ENCODE results near the gene RAB6B. TPM values are rescaled to one million over a fixed set of nuclear protein-coding genes. Genes with fewer than 3 reads are reported as not detected.

The RAB6B gene
- total and polyA plus RNA-seq, 2 of the 4 experiments (the other 2 are of a cell fraction): 0.18 to 1.2 TPM

GRCh38 chr3:133855002-133855370 lies 40.7 kb downstream of the RAB6B start:
- dilution Hi-C loops (cut with HindIII; ENCODE audit: low sequenced_read_pairs, unreplicated experiment) (no loop called here), intact Hi-C loops (cut with micrococcal nuclease) (no loop called here), in situ Hi-C loops (cut with MboI; ENCODE audit: low sequenced_read_pairs) (no loop called here)
- no peak overlapping the region for H3K9ac ChIP-seq (ENCODE audit: low read depth, low read length)
- no peak overlapping the region for H2BK120ac ChIP-seq (ENCODE audit: low read depth, low read length)
- H2AFZ ChIP-seq (replicated peaks; ENCODE audit: low read length, poor library complexity): no peak overlapping the region
- no peak overlapping the region for H3K4me2 ChIP-seq (ENCODE audit: low read depth, low read length)
- no peak overlapping the region for H2AK9ac ChIP-seq (replicated peaks; ENCODE audit: low read depth, low read length, poor library complexity)
- H3K23ac ChIP-seq (ENCODE audit: low read depth, low read length): no peak overlapping the region
- H3K79me1 ChIP-seq (ENCODE audit: low read depth in 1 of 2, low read length in 2 of 2): no peaks in the 10 kb centered on the region
- H3K9me3 ChIP-seq (ENCODE audit: control insufficient read depth, insufficient read depth, low read length): no peaks in the 10 kb centered on the region
- CTCF ChIA-PET: no interaction called here
- TF ChIP-seq POLR2A (IDR thresholded peaks at IDR 0.05; ENCODE audit: low read depth, low read length): no peak
- TF ChIP-seq RFX5 (IDR thresholded peaks at IDR 0.05; ENCODE audit: low read depth, low read length): no peak
- no peak for TF ChIP-seq RCOR1 (IDR thresholded peaks at IDR 0.05; ENCODE audit: insufficient replicate concordance, low read length)
- TF ChIP-seq MXI1 (IDR thresholded peaks at IDR 0.05; ENCODE audit: borderline replicate concordance, low read depth, low read length): no peak
- TF ChIP-seq, protein P1, sequence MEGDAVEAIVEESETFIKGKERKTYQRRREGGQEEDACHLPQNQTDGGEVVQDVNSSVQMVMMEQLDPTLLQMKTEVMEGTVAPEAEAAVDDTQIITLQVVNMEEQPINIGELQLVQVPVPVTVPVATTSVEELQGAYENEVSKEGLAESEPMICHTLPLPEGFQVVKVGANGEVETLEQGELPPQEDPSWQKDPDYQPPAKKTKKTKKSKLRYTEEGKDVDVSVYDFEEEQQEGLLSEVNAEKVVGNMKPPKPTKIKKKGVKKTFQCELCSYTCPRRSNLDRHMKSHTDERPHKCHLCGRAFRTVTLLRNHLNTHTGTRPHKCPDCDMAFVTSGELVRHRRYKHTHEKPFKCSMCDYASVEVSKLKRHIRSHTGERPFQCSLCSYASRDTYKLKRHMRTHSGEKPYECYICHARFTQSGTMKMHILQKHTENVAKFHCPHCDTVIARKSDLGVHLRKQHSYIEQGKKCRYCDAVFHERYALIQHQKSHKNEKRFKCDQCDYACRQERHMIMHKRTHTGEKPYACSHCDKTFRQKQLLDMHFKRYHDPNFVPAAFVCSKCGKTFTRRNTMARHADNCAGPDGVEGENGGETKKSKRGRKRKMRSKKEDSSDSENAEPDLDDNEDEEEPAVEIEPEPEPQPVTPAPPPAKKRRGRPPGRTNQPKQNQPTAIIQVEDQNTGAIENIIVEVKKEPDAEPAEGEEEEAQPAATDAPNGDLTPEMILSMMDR (conservative IDR thresholded peaks at IDR 0.05; ENCODE audit: low read depth, low read length): no peak
- no peak for TF ChIP-seq ELK1 (IDR thresholded peaks at IDR 0.05; ENCODE audit: borderline replicate concordance, low read depth, low read length)
- TF ChIP-seq MAZ (IDR thresholded peaks at IDR 0.05; ENCODE audit: borderline replicate concordance, low read depth, low read length): no peak
- TF ChIP-seq SMC3 (IDR thresholded peaks at IDR 0.05; ENCODE audit: low read depth, low read length): no peak
- TF ChIP-seq FOS (IDR thresholded peaks at IDR 0.05; ENCODE audit: low read depth, low read length): no peak
- TF ChIP-seq CEBPB (IDR thresholded peaks at IDR 0.05; ENCODE audit: low read depth, low read length): no peak
- TF ChIP-seq MAFK (IDR thresholded peaks at IDR 0.05; ENCODE audit: low read depth, low read length): no peak
- no peak overlapping the region for H4K91ac ChIP-seq (ENCODE audit: insufficient read depth, low read depth, low read length)
- ATAC-seq (ENCODE audit: low read depth) (no peak), DNase-seq (no peak)
- WGBS, 2 experiments (ENCODE audit: extremely low coverage in 2 of 2, insufficient read length in 1 of 2): no CpG with 5 or more reads among the region's 4 CpGs
- no peak overlapping the region for H3K4ac ChIP-seq (ENCODE audit: low read depth, low read length)
- H4K8ac ChIP-seq (ENCODE audit: low read depth in 2 of 2, low read length in 2 of 2): no peak overlapping the region
- no TSS peak for BruUV-seq (replicated peaks)
- no peak overlapping the region for H3K4me3 ChIP-seq (ENCODE audit: insufficient read depth, low read depth, low read length)
- H3K14ac ChIP-seq (replicated peaks; ENCODE audit: low read depth, low read length): no peak overlapping the region
- no peaks in the 10 kb centered on the region for H3K9me1 ChIP-seq (ENCODE audit: insufficient read depth, low read length)
- no peak overlapping the region for H3K56ac ChIP-seq (ENCODE audit: extremely low read depth, insufficient read depth, low read length)
- no peaks in the 10 kb centered on the region for H4K20me1 ChIP-seq (ENCODE audit: insufficient read depth, low read length)
- peaks cover 10% of the 10 kb centered on the region for H3K27me3 ChIP-seq (ENCODE audit: control insufficient read depth, insufficient read depth, low read length)
- no peak overlapping the region for H2BK20ac ChIP-seq (ENCODE audit: low read depth, low read length)
- no peaks in the 10 kb centered on the region for H3K36me3 ChIP-seq (ENCODE audit: control insufficient read depth, insufficient read depth, low read length)
- H2AK5ac ChIP-seq (ENCODE audit: low read depth, low read length): no peak overlapping the region
- H2BK15ac ChIP-seq (ENCODE audit: low read depth, low read length): no peak overlapping the region
- no peaks in the 10 kb centered on the region for H3K4me1 ChIP-seq (ENCODE audit: control insufficient read depth, insufficient read depth, low read length)
- no peak overlapping the region for H3K18ac ChIP-seq (ENCODE audit: low read depth, low read length)
- no peak overlapping the region for H4K5ac ChIP-seq (ENCODE audit: low read depth, low read length)
- H3K27ac ChIP-seq (ENCODE audit: insufficient read depth, low read length): no peak overlapping the region
- H2BK5ac ChIP-seq (ENCODE audit: low read depth, low read length, poor library complexity, severe bottlenecking): no peak overlapping the region
- POLR2A ChIA-PET (ENCODE audit: unreplicated experiment): no interaction called here
